Measurements from ENCODE around the gene BTBD17.

Gene BTBD17

DNA sequence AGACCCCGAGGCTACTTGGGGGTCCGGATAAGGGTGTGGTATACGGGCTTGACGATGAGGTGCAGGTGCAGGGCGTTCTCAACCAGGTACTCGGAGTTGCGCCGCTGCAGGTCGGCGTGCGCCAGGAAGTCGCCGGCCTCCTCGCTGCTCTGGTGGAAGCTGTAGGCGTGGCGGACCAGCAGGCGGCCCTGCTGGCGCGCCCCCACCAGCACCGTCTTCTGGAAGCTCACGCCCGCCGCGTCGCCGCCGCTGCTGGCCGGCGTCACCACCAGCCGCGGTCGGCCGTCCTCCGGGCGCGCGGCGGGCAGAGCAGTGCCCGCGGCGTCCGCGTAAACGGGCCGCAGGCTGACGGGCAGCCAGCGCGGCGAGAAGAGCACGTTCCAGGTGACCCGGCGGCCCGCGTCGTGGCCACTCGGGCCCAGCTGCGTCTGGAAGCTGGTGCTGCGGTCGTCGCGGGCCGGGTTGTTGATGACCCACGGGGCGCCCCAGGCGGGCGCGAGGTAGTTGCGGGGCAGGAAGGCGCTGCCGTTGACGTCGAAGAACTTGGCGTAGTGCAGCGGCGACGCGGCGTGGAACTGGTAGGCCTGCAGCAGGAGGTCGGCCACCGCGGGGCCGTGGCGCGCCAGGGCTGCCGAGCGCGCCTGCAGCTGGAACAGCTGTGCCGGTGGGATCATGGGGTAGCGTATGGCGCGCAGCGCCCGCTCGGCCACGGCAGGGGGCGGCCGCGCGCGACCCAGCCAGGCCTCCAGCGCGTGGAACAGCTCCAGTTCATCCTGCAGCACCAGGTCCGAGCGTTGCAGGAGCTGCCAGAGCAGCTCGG, 4.8 kb downstream of the BTBD17 start:
- TF ChIP-seq, protein P1, sequence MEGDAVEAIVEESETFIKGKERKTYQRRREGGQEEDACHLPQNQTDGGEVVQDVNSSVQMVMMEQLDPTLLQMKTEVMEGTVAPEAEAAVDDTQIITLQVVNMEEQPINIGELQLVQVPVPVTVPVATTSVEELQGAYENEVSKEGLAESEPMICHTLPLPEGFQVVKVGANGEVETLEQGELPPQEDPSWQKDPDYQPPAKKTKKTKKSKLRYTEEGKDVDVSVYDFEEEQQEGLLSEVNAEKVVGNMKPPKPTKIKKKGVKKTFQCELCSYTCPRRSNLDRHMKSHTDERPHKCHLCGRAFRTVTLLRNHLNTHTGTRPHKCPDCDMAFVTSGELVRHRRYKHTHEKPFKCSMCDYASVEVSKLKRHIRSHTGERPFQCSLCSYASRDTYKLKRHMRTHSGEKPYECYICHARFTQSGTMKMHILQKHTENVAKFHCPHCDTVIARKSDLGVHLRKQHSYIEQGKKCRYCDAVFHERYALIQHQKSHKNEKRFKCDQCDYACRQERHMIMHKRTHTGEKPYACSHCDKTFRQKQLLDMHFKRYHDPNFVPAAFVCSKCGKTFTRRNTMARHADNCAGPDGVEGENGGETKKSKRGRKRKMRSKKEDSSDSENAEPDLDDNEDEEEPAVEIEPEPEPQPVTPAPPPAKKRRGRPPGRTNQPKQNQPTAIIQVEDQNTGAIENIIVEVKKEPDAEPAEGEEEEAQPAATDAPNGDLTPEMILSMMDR (IDR thresholded peaks at IDR 0.05; ENCODE audit: insufficient read depth, low read length, missing control alignments): no peak
- POLR2A ChIA-PET: no interaction called here
- H3K4me3 ChIP-seq (ENCODE audit: low read depth, low read length): no peak overlapping the region
- CTCF ChIA-PET: interaction anchor here (1.1 kb wide), 1 partner anchor 100 kb away, joined by 3 read pairs; no protein-coding TSS in a partner anchor
- no peak for DNase-seq (ENCODE audit: low read depth, low spot score)

DNA sequence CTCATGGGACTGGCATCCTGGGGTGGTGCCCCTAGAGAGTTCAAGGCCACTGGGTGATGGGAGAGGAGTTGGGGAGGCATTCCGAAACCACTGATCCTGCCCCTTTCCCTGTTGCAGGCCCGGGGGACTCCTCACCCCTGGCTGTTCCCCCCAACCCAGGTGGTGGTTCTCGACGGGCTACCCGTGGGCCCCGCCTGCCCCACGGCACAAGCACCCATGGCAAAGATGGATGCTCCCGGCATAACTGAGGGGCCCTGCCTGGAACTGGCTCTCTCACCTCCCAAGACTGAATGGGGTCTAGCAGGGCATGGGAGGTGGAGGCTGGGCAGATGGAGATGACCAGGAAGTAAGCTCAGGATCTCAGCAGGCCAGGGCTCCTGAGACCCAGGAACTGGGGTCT, 6.6 kb downstream of the BTBD17 start:
- CTCF ChIA-PET: interaction anchor here (1.2 to 1.3 kb wide), 2 partner anchors 13 to 59 kb away, joined by 3 to 4 read pairs; no protein-coding TSS in a partner anchor
- no peak overlapping the region for H3K4me3 ChIP-seq (ENCODE audit: low read depth, low read length)
- TF ChIP-seq, protein P1 (IDR thresholded peaks at IDR 0.05; ENCODE audit: insufficient read depth, low read length, missing control alignments): no peak
- no peak for DNase-seq (ENCODE audit: low read depth, low spot score)
- POLR2A ChIA-PET: no interaction called here

DNA sequence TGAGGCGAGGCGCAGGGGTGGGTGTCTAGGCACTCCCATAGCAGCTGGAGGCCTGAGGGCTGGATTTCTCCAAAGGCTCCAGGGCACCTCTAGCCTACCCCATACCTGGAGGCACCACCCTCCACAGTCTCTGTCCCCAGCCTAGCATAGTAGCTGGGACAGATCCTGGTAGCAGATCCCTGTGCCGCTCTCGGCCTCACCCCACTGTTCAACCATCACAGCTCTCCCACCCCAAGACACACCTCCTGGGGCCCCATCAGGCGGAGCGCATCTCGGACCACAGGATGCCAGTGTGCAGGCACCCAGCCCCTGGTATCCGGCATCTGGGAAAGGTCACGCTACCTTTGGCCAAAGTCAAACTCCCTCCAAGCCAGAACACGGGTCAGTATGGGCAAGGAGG, 7.1 kb downstream of the BTBD17 start:
- ChIA-PET CTCF (interaction anchor here (1.2 to 1.3 kb wide), 2 partner anchors 14 to 58 kb away, joined by 3 to 4 read pairs; no protein-coding TSS in a partner anchor), POLR2A (no interaction called here)
- no peak overlapping the region for H3K4me3 ChIP-seq (ENCODE audit: low read depth, low read length)
- no peak for DNase-seq (ENCODE audit: low read depth, low spot score)
- TF ChIP-seq, protein P1 (IDR thresholded peaks at IDR 0.05; ENCODE audit: insufficient read depth, low read length, missing control alignments): no peak

DNA sequence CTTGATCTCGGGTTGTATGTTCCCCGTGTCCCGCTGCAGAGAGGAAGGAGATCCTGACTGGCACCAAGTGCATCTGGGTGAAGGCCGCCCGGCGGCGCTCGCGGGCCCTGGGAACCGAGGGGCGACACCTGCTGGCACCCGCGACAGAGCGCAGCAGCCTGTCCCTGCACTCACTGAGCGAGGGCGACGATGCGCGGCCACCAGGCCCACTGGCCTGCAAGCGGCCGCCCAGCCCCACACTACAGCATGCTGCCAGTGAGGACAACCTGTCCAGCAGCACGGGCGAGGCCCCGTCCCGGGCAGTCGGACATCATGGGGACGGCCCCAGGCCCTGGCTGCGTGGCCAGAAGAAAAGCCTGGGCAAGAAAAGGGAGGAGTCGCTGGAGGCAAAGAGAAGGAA, 7.5 kb downstream of the BTBD17 start:
- CTCF ChIA-PET: interaction anchor here (1.3 kb wide), 1 partner anchor 14 kb away, joined by 4 read pairs; no protein-coding TSS in a partner anchor
- POLR2A ChIA-PET: no interaction called here
- TF ChIP-seq, protein P1 (IDR thresholded peaks at IDR 0.05; ENCODE audit: insufficient read depth, low read length, missing control alignments): no peak
- DNase-seq (ENCODE audit: low read depth, low spot score): no peak
- no peak overlapping the region for H3K4me3 ChIP-seq (ENCODE audit: low read depth, low read length)

DNA sequence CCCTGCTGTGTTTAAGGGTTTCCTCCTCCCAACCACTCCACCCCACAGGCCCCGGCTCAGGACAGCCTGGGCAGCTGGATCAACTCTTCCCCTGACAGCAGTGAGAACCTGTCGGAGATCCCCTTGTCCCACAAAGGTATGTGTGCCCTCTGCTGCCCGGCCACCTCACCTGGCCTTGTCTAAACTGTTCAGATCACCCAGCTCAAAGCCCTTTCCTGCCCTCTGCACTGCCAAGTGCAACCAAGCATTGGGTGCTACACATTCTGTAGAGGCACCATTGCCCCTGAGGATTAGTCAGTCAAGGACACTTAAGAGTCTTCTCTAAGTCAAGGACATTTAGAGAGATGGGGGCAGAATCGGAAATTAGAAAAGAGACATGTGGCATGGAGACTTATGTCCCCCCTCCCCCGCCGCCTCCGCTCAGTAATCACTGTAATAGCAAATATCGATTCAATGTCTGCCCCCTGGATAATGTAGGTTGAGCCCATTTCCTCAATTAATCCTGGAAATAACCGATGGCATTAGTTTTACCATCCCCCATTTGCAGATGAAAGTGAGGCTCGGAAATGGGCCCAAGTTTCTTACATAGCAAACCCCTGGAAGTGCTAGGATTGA, 8.1 kb downstream of the BTBD17 start:
- ChIA-PET POLR2A (no interaction called here), CTCF (interaction anchor here (0.8 kb wide), 1 partner anchor 55 kb away, joined by 4 read pairs; no protein-coding TSS in a partner anchor)
- DNase-seq (ENCODE audit: low read depth, low spot score): no peak
- TF ChIP-seq, protein P1 (IDR thresholded peaks at IDR 0.05; ENCODE audit: insufficient read depth, low read length, missing control alignments): no peak
- H3K4me3 ChIP-seq (ENCODE audit: low read depth, low read length): no peak overlapping the region

DNA sequence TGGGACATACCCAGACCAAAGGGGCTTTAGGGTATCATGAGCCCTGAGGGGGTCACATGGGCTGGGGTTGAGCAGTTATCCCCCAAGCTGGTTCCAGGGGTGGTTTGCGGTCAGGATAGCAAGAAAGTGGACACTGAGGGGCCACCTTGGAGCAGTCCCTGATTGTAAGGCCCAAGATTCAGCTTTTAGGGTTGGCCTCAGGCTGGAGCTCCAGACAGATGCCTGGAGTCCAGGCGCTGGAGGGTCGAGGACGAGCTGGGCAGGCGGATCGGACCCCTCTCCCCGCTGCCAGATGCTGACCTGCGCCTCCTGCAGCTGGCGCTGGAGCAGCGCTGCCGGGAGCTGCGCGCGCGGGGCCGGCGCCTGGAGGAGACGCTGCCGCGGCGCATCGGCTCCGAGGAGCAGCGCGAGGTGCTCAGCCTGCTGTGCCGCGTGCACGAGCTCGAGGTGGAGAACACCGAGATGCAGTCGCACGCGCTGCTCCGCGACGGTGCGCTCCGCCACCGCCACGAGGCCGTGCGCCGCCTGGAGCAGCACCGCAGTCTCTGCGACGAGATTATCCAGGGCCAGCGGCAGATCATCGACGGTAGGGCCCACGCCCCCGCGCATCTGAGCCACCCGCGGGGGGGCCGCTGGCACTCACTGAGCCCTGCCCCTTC, 10.0 kb downstream of the BTBD17 start:
- TF ChIP-seq, protein P1 (IDR thresholded peaks at IDR 0.05; ENCODE audit: insufficient read depth, low read length, missing control alignments): no peak
- no peak for DNase-seq (ENCODE audit: low read depth, low spot score)
- POLR2A ChIA-PET: no interaction called here
- CTCF ChIA-PET: interaction anchor here (1.8 kb wide), 1 partner anchor 17 kb away, joined by 7 read pairs; no protein-coding TSS in a partner anchor
- no peak overlapping the region for H3K4me3 ChIP-seq (ENCODE audit: low read depth, low read length)

All from AG04449 (cell line).